MCF 10A (cell line): ENCODE measurements around the gene MSLN. TPM values are rescaled to one million over a fixed set of nuclear protein-coding genes. Genes with fewer than 3 reads are reported as not detected.

Source experiments
- BruUV-seq: library from RNA; stranded (reverse); fragments of 400-500 nt; replicated peaks from 2 replicates; lab custom pipeline; 2021; lab: Mats Ljungman, UMichigan
- CTCF ChIA-PET: fragments of 300-600 bp; sonication (Branson Sonifier 250); formaldehyde crosslinking; extraction: SDS; loops from one replicate; lab custom pipeline; 2021; ENCODE audit warnings: antibody characterized with exemption, inconsistent platforms; lab: Yijun Ruan, JAX
- POLR2A ChIA-PET: fragments of 300-600, 350-650 bp; sonication (Branson Sonifier 250); formaldehyde crosslinking; extraction: SDS; loops from one replicate; lab custom pipeline; 2020; ENCODE audit warnings: antibody characterized with exemption, inconsistent platforms; lab: Yijun Ruan, JAX
- DNase-seq: peaks from one replicate; pipeline ENCODE4 v3.0.0-alpha.2; 2018; ENCODE audit not compliant: unreplicated experiment
- H3K27ac Mint-ChIP-seq: one replicate; pipeline ENCODE4 v1.8.0; 2022; ENCODE audit warnings: mild to moderate bottlenecking, low read depth, mixed read lengths; ENCODE audit not compliant: unreplicated experiment
- H3K27me3 Mint-ChIP-seq: one replicate; pipeline ENCODE4 v1.8.0; 2022; ENCODE audit warnings: mixed read lengths; ENCODE audit not compliant: insufficient read depth, unreplicated experiment
- H3K36me3 Mint-ChIP-seq: one replicate; pipeline ENCODE4 v1.8.0; 2022; ENCODE audit warnings: mild to moderate bottlenecking, moderate library complexity, mixed read lengths; ENCODE audit not compliant: insufficient read depth, unreplicated experiment
- H3K4me1 Mint-ChIP-seq: one replicate; pipeline ENCODE4 v1.8.0; 2022; ENCODE audit warnings: mixed read lengths; ENCODE audit not compliant: insufficient read depth, unreplicated experiment
- H3K4me3 Mint-ChIP-seq: one replicate; pipeline ENCODE4 v1.8.0; 2022; ENCODE audit warnings: mild to moderate bottlenecking, moderate library complexity, mixed read lengths; ENCODE audit not compliant: unreplicated experiment
- H3K9me3 Mint-ChIP-seq: one replicate; pipeline ENCODE4 v1.8.0; 2022; ENCODE audit warnings: mixed read lengths; ENCODE audit not compliant: unreplicated experiment
- CTCF ChIP-seq: fragments of 200-600 bp; IDR thresholded peaks from one replicate; pipeline ENCODE4 v1.8.0; 2022; ENCODE audit warnings: antibody characterized with exemption, mild to moderate bottlenecking; ENCODE audit not compliant: unreplicated experiment
- intact Hi-C: fragments of 100-400 bp; cut with micrococcal nuclease; formaldehyde crosslinking; loops from 2 replicates; pipeline ENCODE4 v1.14.1; 2022
- microRNA-seq: library from miRNA; unstranded; fragments of <30 nt; microRNA quantifications from one replicate; pipeline ENCODE4 v1.2.0, GENCODE V29; 2022
- total RNA-seq: library from RNA; stranded (reverse); gene quantifications from 2 replicates; pipeline ENCODE4 v1.2.3, GENCODE V29; 2022

MSLN gene
- total RNA-seq, 1 experiment from 2014 or later, result 25.2 TPM

GRCh38 chr16:817001-817906, 56.7 kb downstream of the MSLN start:
- ChIA-PET POLR2A (no interaction called here), CTCF (no interaction called here)
- H3K4me1 Mint-ChIP-seq, result no peaks in the 10 kb centered on the region
- no peak overlapping the region for H3K4me3 Mint-ChIP-seq
- intact Hi-C loops, result no loop called here
- no peak overlapping the region for H3K27ac Mint-ChIP-seq
- no peak for TF ChIP-seq CTCF
- no TSS peak for BruUV-seq
- H3K36me3 Mint-ChIP-seq, result no peaks in the 10 kb centered on the region
- peaks cover 23% of the 10 kb centered on the region for H3K27me3 Mint-ChIP-seq
- no peak for DNase-seq
- H3K9me3 Mint-ChIP-seq, result no peaks in the 10 kb centered on the region

- no peak for DNase-seq
- no peak for TF ChIP-seq CTCF
- intact Hi-C loops, result no loop called here
- H3K9me3 Mint-ChIP-seq, result no peaks in the 10 kb centered on the region
- ChIA-PET CTCF (no interaction called here), POLR2A (no interaction called here)
- no peak overlapping the region for H3K4me3 Mint-ChIP-seq
- no peak overlapping the region for H3K27ac Mint-ChIP-seq
- H3K36me3 Mint-ChIP-seq, result no peaks in the 10 kb centered on the region
- H3K27me3 Mint-ChIP-seq, result peaks cover 15% of the 10 kb centered on the region
- no peaks in the 10 kb centered on the region for H3K4me1 Mint-ChIP-seq
- no TSS peak for BruUV-seq
Measured at GRCh38 chr16:818132-818531, 57.6 kb downstream of the MSLN start.

Small RNA genes lying within 50 kb of the gene (microRNA-seq; reads per million reads assigned to microRNA genes)
- not detected for gene MIR662

Other genes with a start within 250 kb of the MSLN start
- gene CAPN15, start 233.0 kb upstream of the MSLN start, total RNA-seq, result 68.2 and 81.1 TPM in 2 replicates
- gene PRR35, start 200.3 kb upstream of the MSLN start, total RNA-seq, result not detected in 2 replicates
- not detected in 2 replicates for gene NHLRC4, start 193.7 kb upstream of the MSLN start, total RNA-seq
- 45.6 and 47.4 TPM in 2 replicates for gene PIGQ, start 190.8 kb upstream of the MSLN start, total RNA-seq
- gene RAB40C, start 170.7 kb upstream of the MSLN start, total RNA-seq, result 17.1 and 17.7 TPM in 2 replicates
- 0.14 and 0.17 TPM in 2 replicates for gene WFIKKN1, start 129.7 kb upstream of the MSLN start, total RNA-seq
- 104 and 106 TPM in 2 replicates for gene METTL26, start 124.4 kb upstream of the MSLN start, total RNA-seq
- 43.6 and 44.6 TPM in 2 replicates for gene MCRIP2, start 118.9 kb upstream of the MSLN start, total RNA-seq
- 40.4 and 47.9 TPM in 2 replicates for gene WDR90, start 111.4 kb upstream of the MSLN start, total RNA-seq
- gene RHOT2, start 92.6 kb upstream of the MSLN start, total RNA-seq, result 110 and 118 TPM in 2 replicates
- gene RHBDL1, start 85.1 kb upstream of the MSLN start, total RNA-seq, result 3.0 and 4.5 TPM in 2 replicates
- gene STUB1, start 80.3 kb upstream of the MSLN start, total RNA-seq, result 99.3 and 124 TPM in 2 replicates
- 23.6 and 33.4 TPM in 2 replicates for gene JMJD8, start 76.4 kb upstream of the MSLN start, total RNA-seq
- gene WDR24, start 70.3 kb upstream of the MSLN start, total RNA-seq, result 12.2 and 13.9 TPM in 2 replicates
- gene FBXL16, start 54.9 kb upstream of the MSLN start, total RNA-seq, result 40.5 and 48.2 TPM in 2 replicates
- 56.3 and 69.5 TPM in 2 replicates for gene METRN, start 45.6 kb upstream of the MSLN start, total RNA-seq
- gene ANTKMT, start 39.6 kb upstream of the MSLN start, total RNA-seq, result 54.7 and 55.8 TPM in 2 replicates
- 4.6 and 6.0 TPM in 2 replicates for gene CCDC78, start 34.3 kb upstream of the MSLN start, total RNA-seq
- gene HAGHL, start 33.6 kb upstream of the MSLN start, total RNA-seq, result 20.1 and 24.5 TPM in 2 replicates
- gene CIAO3, start 19.7 kb upstream of the MSLN start, total RNA-seq, result 28.5 and 31.1 TPM in 2 replicates
- 19.8 and 24.9 TPM in 2 replicates for gene RPUSD1, start 27.6 kb downstream of the MSLN start, total RNA-seq
- 22.7 and 30.9 TPM in 2 replicates for gene CHTF18, start 27.9 kb downstream of the MSLN start, total RNA-seq
- gene GNG13, start 40.0 kb downstream of the MSLN start, total RNA-seq, result not detected in 2 replicates
- 9.9 and 11.2 TPM in 2 replicates for gene LMF1, start 210.2 kb downstream of the MSLN start, total RNA-seq
- not detected in 2 replicates for gene SOX8, start 221.0 kb downstream of the MSLN start, total RNA-seq